Activated B cell treated with CpG ODN at 0.5 μM for 24 hours (primary cell): Measurements from ENCODE around the gene ZGPAT. TPM values are rescaled to one million over a fixed set of nuclear protein-coding genes. Genes with fewer than 3 reads are reported as not detected.

Experiments
- ATAC-seq: fragments of 200-7000 bp; cut with Tn5 transposase; one replicate; pipeline ENCODE4 v1.10.0; 2021; ENCODE audit warnings: low read depth, mild to moderate bottlenecking, moderate library complexity
- CTCF ChIA-PET: fragments of 350-600 bp; sonication (Branson Sonifier 250); formaldehyde crosslinking; loops from one replicate; lab custom pipeline; 2021; ENCODE audit warnings: antibody characterized with exemption; lab: Charles Lee
- POLR2A ChIA-PET: fragments of 350-600 bp; sonication (Branson Sonifier 250); formaldehyde crosslinking; loops from one replicate; lab custom pipeline; 2021; ENCODE audit warnings: antibody characterized with exemption; lab: Charles Lee
- DNase-seq: peaks from one replicate; pipeline ENCODE4 v3.0.0; 2022
- H3K27ac Mint-ChIP-seq: one replicate; pipeline ENCODE4 v1.8.0; 2020; ENCODE audit warnings: mixed read lengths
- H3K27me3 Mint-ChIP-seq: one replicate; pipeline ENCODE4 v1.8.0; 2021; ENCODE audit warnings: mixed read lengths
- H3K36me3 Mint-ChIP-seq: one replicate; pipeline ENCODE4 v1.8.0; 2021; ENCODE audit warnings: low read depth, mixed read lengths
- H3K4me1 Mint-ChIP-seq: one replicate; pipeline ENCODE4 v1.8.0; 2021; ENCODE audit warnings: mixed read lengths
- H3K4me3 Mint-ChIP-seq: one replicate; pipeline ENCODE4 v1.8.0; 2020; ENCODE audit warnings: mild to moderate bottlenecking, mixed read lengths
- H3K9me3 Mint-ChIP-seq: one replicate; pipeline ENCODE4 v1.8.0; 2020; ENCODE audit warnings: mixed read lengths
- intact Hi-C: fragments of 100-400 bp; cut with micrococcal nuclease; formaldehyde crosslinking; loops from one replicate; pipeline ENCODE4 v1.15.1; 2024
- total RNA-seq: library from RNA; stranded (reverse); gene quantifications from 2 replicates; pipeline ENCODE4 v1.2.3, GENCODE V29; 2022
- TF ChIP-seq, protein P1 (sequence below): fragments of 200-600 bp; IDR thresholded peaks from one replicate; pipeline ENCODE4 v1.8.0; 2022; ENCODE audit warnings: antibody characterized with exemption, mild to moderate bottlenecking

ZGPAT gene
- total RNA-seq, 1 donor from 2014 or later: 44.0 TPM

DNA sequence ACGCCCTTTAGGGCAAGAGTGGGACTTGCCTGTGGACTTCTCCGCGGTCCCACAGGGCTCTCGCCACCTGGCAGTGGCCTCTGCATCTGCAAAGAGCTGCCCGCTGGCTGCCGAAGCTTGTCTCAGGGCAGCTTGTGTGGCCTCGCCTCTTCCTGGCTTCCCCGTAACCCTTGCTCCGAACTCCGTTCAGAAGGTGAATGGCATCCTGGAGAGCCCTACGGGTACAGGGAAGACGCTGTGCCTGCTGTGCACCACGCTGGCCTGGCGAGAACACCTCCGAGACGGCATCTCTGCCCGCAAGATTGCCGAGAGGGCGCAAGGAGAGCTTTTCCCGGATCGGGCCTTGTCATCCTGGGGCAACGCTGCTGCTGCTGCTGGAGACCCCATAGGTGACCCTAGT is 46.7 kb upstream of the ZGPAT start:
- H3K27me3 Mint-ChIP-seq: no peaks in the 10 kb centered on the region
- H3K4me3 Mint-ChIP-seq: no peak overlapping the region
- peaks cover 24% of the 10 kb centered on the region for H3K36me3 Mint-ChIP-seq
- ChIA-PET POLR2A (no interaction called here), CTCF (no interaction called here)
- DNase-seq: no peak
- TF ChIP-seq, protein P1, sequence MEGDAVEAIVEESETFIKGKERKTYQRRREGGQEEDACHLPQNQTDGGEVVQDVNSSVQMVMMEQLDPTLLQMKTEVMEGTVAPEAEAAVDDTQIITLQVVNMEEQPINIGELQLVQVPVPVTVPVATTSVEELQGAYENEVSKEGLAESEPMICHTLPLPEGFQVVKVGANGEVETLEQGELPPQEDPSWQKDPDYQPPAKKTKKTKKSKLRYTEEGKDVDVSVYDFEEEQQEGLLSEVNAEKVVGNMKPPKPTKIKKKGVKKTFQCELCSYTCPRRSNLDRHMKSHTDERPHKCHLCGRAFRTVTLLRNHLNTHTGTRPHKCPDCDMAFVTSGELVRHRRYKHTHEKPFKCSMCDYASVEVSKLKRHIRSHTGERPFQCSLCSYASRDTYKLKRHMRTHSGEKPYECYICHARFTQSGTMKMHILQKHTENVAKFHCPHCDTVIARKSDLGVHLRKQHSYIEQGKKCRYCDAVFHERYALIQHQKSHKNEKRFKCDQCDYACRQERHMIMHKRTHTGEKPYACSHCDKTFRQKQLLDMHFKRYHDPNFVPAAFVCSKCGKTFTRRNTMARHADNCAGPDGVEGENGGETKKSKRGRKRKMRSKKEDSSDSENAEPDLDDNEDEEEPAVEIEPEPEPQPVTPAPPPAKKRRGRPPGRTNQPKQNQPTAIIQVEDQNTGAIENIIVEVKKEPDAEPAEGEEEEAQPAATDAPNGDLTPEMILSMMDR: no peak
- H3K4me1 Mint-ChIP-seq: peaks cover 20% of the 10 kb centered on the region
- no peak overlapping the region for H3K27ac Mint-ChIP-seq
- no peaks in the 10 kb centered on the region for H3K9me3 Mint-ChIP-seq
- ATAC-seq: no peak
- intact Hi-C loops: no loop called here

DNA sequence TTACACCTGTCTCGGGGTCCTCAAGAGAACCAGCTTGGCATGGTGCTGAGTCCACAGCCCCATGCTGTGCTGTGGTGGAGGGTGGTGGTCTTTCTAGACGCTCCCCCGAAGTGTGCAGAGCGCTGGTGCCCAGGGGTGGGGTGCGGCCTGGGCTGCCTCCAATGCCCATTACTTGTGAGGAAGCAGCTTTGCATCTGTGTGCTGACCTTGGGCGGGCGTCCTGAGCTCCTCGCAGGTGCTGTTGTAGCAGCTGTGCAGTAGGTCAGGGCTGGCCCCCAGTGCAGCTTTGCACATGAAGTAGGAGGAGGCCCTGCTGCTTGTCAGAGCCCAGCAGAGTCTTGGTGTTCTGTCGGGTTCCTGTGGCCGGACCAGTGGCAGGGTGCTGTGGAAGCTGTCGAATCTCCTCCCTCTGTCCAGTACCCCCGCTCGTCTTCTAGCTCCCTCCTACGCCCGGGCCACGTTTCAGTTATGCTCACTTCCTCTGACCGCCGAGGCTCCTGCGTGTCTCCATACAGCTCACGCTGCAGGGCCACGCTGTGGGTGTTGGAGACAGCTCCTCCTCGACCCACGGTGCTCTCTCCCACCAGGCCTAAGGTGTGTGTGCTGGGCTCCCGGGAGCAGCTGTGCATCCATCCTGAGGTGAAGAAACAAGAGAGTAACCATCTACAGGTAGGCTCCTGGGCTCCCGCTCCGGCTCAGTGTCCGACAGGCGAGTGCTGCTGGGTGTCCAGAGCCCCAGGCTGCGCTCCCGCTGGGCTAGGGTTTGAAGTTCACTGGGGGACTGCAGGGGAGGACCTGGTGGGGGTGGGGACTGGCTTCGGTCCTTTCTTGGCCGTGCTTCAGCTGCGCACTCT is 45.7 kb upstream of the ZGPAT start:
- Mint-ChIP-seq H3K27ac (no peak overlapping the region), H3K4me3 (peak overlapping the region; percentile 4), H3K27me3 (no peaks in the 10 kb centered on the region), H3K9me3 (no peaks in the 10 kb centered on the region), H3K36me3 (peaks cover 32% of the 10 kb centered on the region), H3K4me1 (peaks cover 20% of the 10 kb centered on the region)
- POLR2A ChIA-PET: interaction anchor here (1.1 kb wide), 1 partner anchor 35 kb away, joined by 12 read pairs; no protein-coding TSS in a partner anchor
- TF ChIP-seq, protein P1: no peak
- intact Hi-C loops: no loop called here
- CTCF ChIA-PET: no interaction called here
- DNase-seq (no peak), ATAC-seq (no peak)

DNA sequence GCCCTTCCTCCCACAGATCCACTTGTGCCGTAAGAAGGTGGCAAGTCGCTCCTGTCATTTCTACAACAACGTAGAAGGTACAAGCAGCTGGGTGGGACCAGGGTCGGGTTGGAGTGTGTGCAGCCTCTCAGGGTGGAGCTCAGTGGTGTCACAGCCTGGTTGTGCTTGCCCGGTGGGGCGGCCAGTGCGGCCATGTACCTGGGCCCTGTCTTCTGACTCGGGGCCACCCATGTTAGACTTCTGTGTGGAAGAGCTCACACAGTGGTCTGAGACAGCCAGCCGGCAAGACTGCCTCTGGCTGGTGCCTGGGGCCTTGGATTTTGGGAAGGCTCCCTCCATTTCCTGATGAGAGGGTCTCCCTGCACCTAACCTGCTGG is 45.0 kb upstream of the ZGPAT start:
- POLR2A ChIA-PET: interaction anchor here (1.1 kb wide), 1 partner anchor 35 kb away, joined by 12 read pairs; no protein-coding TSS in a partner anchor
- intact Hi-C loops: no loop called here
- TF ChIP-seq, protein P1: no peak
- H3K27me3 Mint-ChIP-seq: no peaks in the 10 kb centered on the region
- no peak overlapping the region for H3K27ac Mint-ChIP-seq
- no peak overlapping the region for H3K4me3 Mint-ChIP-seq
- CTCF ChIA-PET: no interaction called here
- H3K9me3 Mint-ChIP-seq: no peaks in the 10 kb centered on the region
- DNase-seq (no peak), ATAC-seq (no peak)
- H3K4me1 Mint-ChIP-seq: peaks cover 20% of the 10 kb centered on the region
- H3K36me3 Mint-ChIP-seq: peaks cover 38% of the 10 kb centered on the region

DNA sequence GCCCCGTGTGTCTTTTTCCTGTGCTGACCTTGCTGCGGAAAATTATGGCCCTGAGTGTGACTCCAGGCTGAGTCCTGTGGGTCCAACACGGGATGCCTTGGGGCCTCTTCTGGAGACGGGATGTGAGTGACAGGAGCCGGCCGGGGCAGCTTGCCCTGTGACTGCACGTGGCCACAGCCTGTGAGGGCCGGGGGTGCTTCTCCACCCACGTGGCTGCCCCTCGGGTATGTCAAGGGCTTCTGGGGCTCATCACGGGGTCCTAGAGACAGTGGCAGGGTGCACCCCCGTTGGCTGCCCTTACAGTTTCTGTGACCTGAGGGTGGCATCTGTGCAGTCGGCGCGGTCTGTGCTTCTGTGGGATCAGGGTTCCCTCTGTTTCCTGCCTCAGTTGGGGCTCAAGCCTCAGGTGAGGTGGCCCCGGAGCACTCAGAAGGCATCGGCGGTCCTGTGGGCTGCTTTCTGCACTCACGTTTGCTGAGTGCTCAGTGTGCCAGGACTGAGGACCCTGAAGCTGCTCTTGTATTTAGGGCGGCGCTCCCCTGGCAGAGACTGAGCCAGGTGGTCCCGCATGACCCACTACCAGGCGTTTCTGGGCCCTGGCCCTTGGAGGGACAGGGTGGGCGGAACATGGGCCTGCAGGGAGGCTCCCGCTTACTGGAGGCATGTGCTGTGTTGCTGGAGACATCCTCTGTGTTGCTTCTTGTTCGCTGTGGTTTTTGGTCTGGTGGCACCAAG is 44.3 kb upstream of the ZGPAT start:
- no peak overlapping the region for H3K4me3 Mint-ChIP-seq
- CTCF ChIA-PET: no interaction called here
- H3K4me1 Mint-ChIP-seq: peaks cover 15% of the 10 kb centered on the region

More for the DNA sequence above, 44.3 kb upstream of the ZGPAT start:
- DNase-seq: no peak
- TF ChIP-seq, protein P1: no peak
- POLR2A ChIA-PET: no interaction called here
- intact Hi-C loops: no loop called here
- H3K36me3 Mint-ChIP-seq: peaks cover 39% of the 10 kb centered on the region
- no peak for ATAC-seq
- no peaks in the 10 kb centered on the region for H3K9me3 Mint-ChIP-seq
- no peaks in the 10 kb centered on the region for H3K27me3 Mint-ChIP-seq
- H3K27ac Mint-ChIP-seq: no peak overlapping the region
